Vagina (tissue), 2 donors: Measurements from ENCODE around the gene GRIN2C.

Experiments
- CTCF ChIP-seq, 3 experiments: fragments of 450-650 bp in 2 of 3; fragments of 200-600 bp in 1 of 3; sonication (generic) in 1 of 3; IDR thresholded peaks; one replicate each; pipeline ENCODE4 v1.5.1; 2017 to 2019; ENCODE audit warnings: antibody characterized with exemption in 3 of 3, mild to moderate bottlenecking in 2 of 3, moderate library complexity in 2 of 3
- POLR2A ChIP-seq, 2 donors: fragments of 450-650 bp; IDR thresholded peaks; one replicate each; pipeline ENCODE4 v1.6.1; 2017; ENCODE audit warnings: antibody characterized with exemption in 2 of 2, mild to moderate bottlenecking in 2 of 2, moderate library complexity in 2 of 2
- POLR2AphosphoS5 ChIP-seq, 2 donors: sonication (generic); formaldehyde crosslinking; IDR thresholded peaks; one replicate each; pipeline ENCODE4 v1.9.0; 2017; ENCODE audit warnings: antibody characterized with exemption in 2 of 2, mild to moderate bottlenecking in 2 of 2, low read depth in 1 of 2; ENCODE audit not compliant: insufficient read depth in 1 of 2

- no peak for TF ChIP-seq POLR2A (IDR thresholded peaks at IDR 0.05)
- TF ChIP-seq CTCF (IDR thresholded peaks at IDR 0.05): no peak
- no peak for TF ChIP-seq POLR2AphosphoS5 (IDR thresholded peaks at IDR 0.05; ENCODE audit: insufficient read depth in 1 of 2, low read depth in 1 of 2)
Measured at GRCh38 chr17:74856112-74856511, 3.6 kb downstream of the GRIN2C start.
